Cardiac muscle cell (in vitro differentiated cells and primary cell): Measurements from ENCODE around the gene AURKA. TPM values are rescaled to one million over a fixed set of nuclear protein-coding genes. Genes with fewer than 3 reads are reported as not detected.
"Not testable (repeated sequence)": the region's sequence is repeated elsewhere in the genome, so short reads cannot be mapped to it uniquely, and the experiment has no call there.

Experiments used
- DNase-seq, 2 donors: peaks; one replicate each; pipeline versions ENCODE4 v3.0.0 to v3.0.0-alpha.2; 2010 to 2017; ENCODE audit warnings: low read depth in 1 of 2, low spot score in 1 of 2
- H3K27ac ChIP-seq: fragments of 200-600 bp; sonication (generic); 2 replicates; pipeline ENCODE4 v1.5.1; 2016
- H3K27me3 ChIP-seq: fragments of 200-600 bp; sonication (generic); 2 replicates; pipeline ENCODE4 v1.6.0; 2016; ENCODE audit warnings: control low read depth
- H3K36me3 ChIP-seq: fragments of 200-600 bp; sonication (generic); 2 replicates; pipeline ENCODE4 v1.5.1; 2016; ENCODE audit warnings: control low read depth
- H3K4me1 ChIP-seq: fragments of 200-600 bp; sonication (generic); 2 replicates; pipeline ENCODE4 v1.8.1; 2017; ENCODE audit warnings: low read depth, mild to moderate bottlenecking, mixed run types
- H3K4me3 ChIP-seq: fragments of 200-600 bp; sonication (generic); 2 replicates; pipeline ENCODE4 v1.5.1; 2016; ENCODE audit warnings: mild to moderate bottlenecking
- H3K9me3 ChIP-seq: fragments of 200-600 bp; sonication (generic); 2 replicates; pipeline ENCODE4 v1.5.1; 2017; ENCODE audit warnings: low read depth, mild to moderate bottlenecking, control low read depth
- polyA plus RNA-seq: library from polyadenylated mRNA; unstranded; fragments of >200 nt; fragmentation: Nextera tagmentation; extraction: Ambion mirVana; gene quantifications from 2 replicates; pipeline ENCODE4 v1.2.1, GENCODE V29; 2016
- total RNA-seq: library from RNA; depleted of rRNA; stranded (reverse); fragments of >200 nt; gene quantifications from 2 replicates; pipeline ENCODE4 v1.2.3, GENCODE V29; 2016
- TF ChIP-seq, protein P1 (sequence below): IDR thresholded peaks from 2 replicates; pipeline ENCODE4 v1.5.1; 2012; ENCODE audit warnings: low read depth, mild to moderate bottlenecking, low read length

The AURKA gene
- total and polyA plus RNA-seq, 2 experiments from 2014 or later = 28.8 to 58.2 TPM

- Histone ChIP-seq H3K36me3 (no peaks in the 10 kb centered on the region), H3K27me3 (peaks cover 10% of the 10 kb centered on the region), H3K9me3 (no peaks in the 10 kb centered on the region), H3K4me3 (no peak overlapping the region), H3K27ac (no peak overlapping the region), H3K4me1 (peaks cover 10% of the 10 kb centered on the region)
- peak in 1 of 2 donors; percentile 48 for DNase-seq
- TF ChIP-seq, protein P1, sequence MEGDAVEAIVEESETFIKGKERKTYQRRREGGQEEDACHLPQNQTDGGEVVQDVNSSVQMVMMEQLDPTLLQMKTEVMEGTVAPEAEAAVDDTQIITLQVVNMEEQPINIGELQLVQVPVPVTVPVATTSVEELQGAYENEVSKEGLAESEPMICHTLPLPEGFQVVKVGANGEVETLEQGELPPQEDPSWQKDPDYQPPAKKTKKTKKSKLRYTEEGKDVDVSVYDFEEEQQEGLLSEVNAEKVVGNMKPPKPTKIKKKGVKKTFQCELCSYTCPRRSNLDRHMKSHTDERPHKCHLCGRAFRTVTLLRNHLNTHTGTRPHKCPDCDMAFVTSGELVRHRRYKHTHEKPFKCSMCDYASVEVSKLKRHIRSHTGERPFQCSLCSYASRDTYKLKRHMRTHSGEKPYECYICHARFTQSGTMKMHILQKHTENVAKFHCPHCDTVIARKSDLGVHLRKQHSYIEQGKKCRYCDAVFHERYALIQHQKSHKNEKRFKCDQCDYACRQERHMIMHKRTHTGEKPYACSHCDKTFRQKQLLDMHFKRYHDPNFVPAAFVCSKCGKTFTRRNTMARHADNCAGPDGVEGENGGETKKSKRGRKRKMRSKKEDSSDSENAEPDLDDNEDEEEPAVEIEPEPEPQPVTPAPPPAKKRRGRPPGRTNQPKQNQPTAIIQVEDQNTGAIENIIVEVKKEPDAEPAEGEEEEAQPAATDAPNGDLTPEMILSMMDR = no peak
Measured at GRCh38 chr20:56348305-56348693, 43.7 kb downstream of the AURKA start.

DNA sequence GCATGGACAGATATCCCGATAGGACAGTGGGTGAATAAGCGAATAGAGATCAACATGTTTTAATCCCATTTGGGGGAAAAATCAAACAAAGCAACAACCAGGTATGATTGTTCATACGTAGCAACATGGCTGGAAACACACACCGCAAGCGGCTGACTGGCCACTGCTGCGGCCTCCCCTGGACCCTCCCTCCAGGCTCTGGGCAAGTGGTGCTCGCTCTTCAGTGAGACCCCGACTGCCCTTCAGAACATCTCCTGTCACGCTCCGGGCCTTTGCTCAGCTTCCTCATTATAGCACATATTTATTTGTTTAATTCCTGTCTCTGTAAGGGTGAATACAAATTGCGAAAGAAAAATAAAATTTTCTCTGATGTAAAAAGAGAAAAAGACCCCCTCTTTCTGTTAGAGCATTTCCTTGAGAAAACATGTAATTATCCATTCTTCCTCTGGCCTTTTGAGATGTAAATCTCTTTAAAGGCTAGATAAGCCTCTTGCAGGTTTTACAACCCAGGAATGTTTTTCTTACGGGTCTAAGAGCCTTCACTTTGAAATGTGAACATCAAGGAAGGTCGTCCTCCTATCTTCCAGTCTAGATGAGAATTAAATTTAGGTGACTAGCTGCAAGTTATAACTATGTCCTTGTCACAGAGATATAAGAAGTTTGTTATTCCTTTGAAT is 44.2 kb downstream of the AURKA start:
- Histone ChIP-seq H3K27me3 (peaks cover 13% of the 10 kb centered on the region), H3K4me3 (no peak overlapping the region), H3K36me3 (no peaks in the 10 kb centered on the region), H3K27ac (no peak overlapping the region), H3K9me3 (no peaks in the 10 kb centered on the region), H3K4me1 (peaks cover 10% of the 10 kb centered on the region)
- DNase-seq = no peak
- TF ChIP-seq, protein P1 = no peak

- no peaks in the 10 kb centered on the region for H3K9me3 ChIP-seq
- peaks cover 18% of the 10 kb centered on the region for H3K27me3 ChIP-seq
Measured at GRCh38 chr20:56345911-56346310, 46.1 kb downstream of the AURKA start.

GRCh38 chr20:56343861-56344381 is 48.1 kb downstream of the AURKA start:
- peaks cover 10% of the 10 kb centered on the region for H3K4me1 ChIP-seq
- H3K27me3 ChIP-seq = peaks cover 18% of the 10 kb centered on the region
- TF ChIP-seq, protein P1 = peak; percentile 77
- H3K4me3 ChIP-seq = peak overlapping the region; percentile 21
- no peaks in the 10 kb centered on the region for H3K36me3 ChIP-seq
- H3K27ac ChIP-seq = no peak overlapping the region
- no peaks in the 10 kb centered on the region for H3K9me3 ChIP-seq
- DNase-seq = peak; percentile 55 to 72

More at GRCh38 chr20:56345911-56346310, 46.1 kb downstream of the AURKA start:
- DNase-seq = peak in 1 of 2 donors; percentile 37
- Histone ChIP-seq H3K4me1 (peaks cover 10% of the 10 kb centered on the region), H3K27ac (no peak overlapping the region), H3K36me3 (no peaks in the 10 kb centered on the region), H3K4me3 (no peak overlapping the region)
- TF ChIP-seq, protein P1 = no peak

GRCh38 chr20:56342783-56343182 is 49.2 kb downstream of the AURKA start:
- Histone ChIP-seq H3K27ac (no peak overlapping the region), H3K4me3 (no peak overlapping the region), H3K27me3 (peaks cover 18% of the 10 kb centered on the region), H3K36me3 (no peaks in the 10 kb centered on the region), H3K4me1 (peaks cover 3% of the 10 kb centered on the region), H3K9me3 (no peaks in the 10 kb centered on the region)
- TF ChIP-seq, protein P1 = no peak
- no peak for DNase-seq

GRCh38 chr20:56336709-56337108 is 55.3 kb downstream of the AURKA start:
- H3K27me3 ChIP-seq, H3K36me3 ChIP-seq, H3K4me1 ChIP-seq, H3K27ac ChIP-seq, H3K4me3 ChIP-seq, H3K9me3 ChIP-seq, DNase-seq: not testable (repeated sequence)
